Spinal cord (tissue), 10 donors: ENCODE data around the gene RAB3C. TPM values are rescaled to one million over a fixed set of nuclear protein-coding genes. Genes with fewer than 3 reads are reported as not detected.
"Not testable (repeated sequence)": the region's sequence is repeated elsewhere in the genome, so short reads cannot be mapped to it uniquely, and the experiment has no call there.

Source experiments
- DNase-seq, 6 donors: peaks; one replicate each; pipeline versions ENCODE4 v3.0.0 to v3.0.0-alpha.2; 2013 to 2015; ENCODE audit warnings: low spot score in 6 of 6, low read depth in 4 of 6
- H3K27ac ChIP-seq: one replicate; pipeline ENCODE4 v1.5.1; 2013; ENCODE audit warnings: low read depth, low read length, control low read depth
- H3K27me3 ChIP-seq: one replicate; pipeline ENCODE4 v1.6.1; 2013; ENCODE audit warnings: low read length; ENCODE audit not compliant: control insufficient read depth, insufficient read depth
- H3K36me3 ChIP-seq: one replicate; pipeline ENCODE4 v1.6.1; 2013; ENCODE audit warnings: low read length; ENCODE audit not compliant: control insufficient read depth, insufficient read depth
- H3K4me1 ChIP-seq: one replicate; pipeline ENCODE4 v1.6.1; 2013; ENCODE audit warnings: low read length; ENCODE audit not compliant: control insufficient read depth, insufficient read depth
- H3K4me3 ChIP-seq: one replicate; pipeline ENCODE4 v1.5.1; 2013; ENCODE audit warnings: low read depth, low read length, control low read depth
- H3K9me3 ChIP-seq: one replicate; pipeline ENCODE4 v1.6.1; 2013; ENCODE audit warnings: low read length; ENCODE audit not compliant: control insufficient read depth, insufficient read depth
- WGBS: methylation state at CpG from one replicate; pipeline ENCODE4 v1.1.5; 2013; ENCODE audit warnings: missing lambda C conversion rate; ENCODE audit not compliant: insufficient coverage; 5-methylcytosine and 5-hydroxymethylcytosine counted together
- polyA plus RNA-seq, 2 donors: library from polyadenylated mRNA; unstranded; fragments of 120-200 nt; gene quantifications; one replicate each; pipeline ENCODE4 v1.2.1, GENCODE V29; 2013; ENCODE audit not compliant: insufficient read length in 2 of 2
- total RNA-seq, 2 donors: library from RNA; depleted of rRNA in 1 of 2; stranded (reverse); fragments of 120-200 nt in 1 of 2; fragments of >200 nt in 1 of 2; gene quantifications; one replicate each; pipeline versions ENCODE4 v1.2.3 to v1.2.4, GENCODE V29; 2013 to 2014
- donor health status: healthy.

The RAB3C gene
- total and polyA plus RNA-seq, 4 donors, result 25.0 to 115 (median 61.8) TPM

DNA sequence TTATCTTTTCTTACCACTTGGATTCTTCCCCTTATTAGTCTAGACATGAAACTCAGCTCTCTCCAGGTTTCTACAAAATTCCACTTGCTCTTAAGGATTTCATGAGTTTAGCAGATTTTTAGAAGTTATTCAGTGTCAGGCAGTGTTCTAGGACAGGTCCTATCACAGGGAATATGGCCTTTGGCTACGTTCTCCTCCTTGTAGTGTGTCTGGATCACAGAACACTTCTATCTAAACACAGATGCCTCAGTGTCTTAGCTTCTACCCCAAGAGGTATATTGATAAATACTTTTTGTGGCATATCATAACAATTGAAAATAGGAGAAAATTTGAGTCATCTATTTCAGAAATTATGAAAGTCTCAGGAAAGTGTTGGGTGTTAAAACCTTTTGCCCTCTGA, 15.6 kb downstream of the RAB3C start:
- Histone ChIP-seq H3K27ac (no peak overlapping the region), H3K9me3 (no peaks in the 10 kb centered on the region), H3K27me3 (no peaks in the 10 kb centered on the region), H3K4me3 (no peak overlapping the region), H3K4me1 (no peaks in the 10 kb centered on the region), H3K36me3 (no peaks in the 10 kb centered on the region)
- no CpG with 5 or more reads among the region's 1 CpG for WGBS
- no peak for DNase-seq

DNA sequence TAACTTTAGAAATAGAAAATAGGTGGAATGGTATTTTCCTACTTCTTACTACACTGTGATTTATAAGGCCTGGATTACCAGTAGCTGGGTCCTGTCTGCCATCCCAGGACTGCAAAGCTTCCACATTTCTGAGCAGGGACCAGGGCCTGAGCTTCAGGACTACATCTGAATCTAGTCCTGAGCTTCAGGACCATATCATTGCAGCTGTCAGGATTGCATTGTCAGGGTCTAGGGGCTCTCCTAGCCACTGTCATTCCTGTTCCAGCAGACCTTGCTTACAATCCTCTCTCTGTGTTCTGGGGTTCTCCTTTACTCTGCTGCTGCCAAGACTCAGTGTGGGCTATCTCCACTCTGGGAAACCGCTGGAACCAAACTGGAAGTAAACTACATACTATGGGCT, 16.3 kb downstream of the RAB3C start:
- no peak for DNase-seq
- no peaks in the 10 kb centered on the region for H3K9me3 ChIP-seq
- no peaks in the 10 kb centered on the region for H3K36me3 ChIP-seq
- no peak overlapping the region for H3K27ac ChIP-seq
- no CpG with 5 or more reads among the region's 1 CpG for WGBS
- H3K27me3 ChIP-seq, result no peaks in the 10 kb centered on the region
- no peaks in the 10 kb centered on the region for H3K4me1 ChIP-seq
- no peak overlapping the region for H3K4me3 ChIP-seq

DNA sequence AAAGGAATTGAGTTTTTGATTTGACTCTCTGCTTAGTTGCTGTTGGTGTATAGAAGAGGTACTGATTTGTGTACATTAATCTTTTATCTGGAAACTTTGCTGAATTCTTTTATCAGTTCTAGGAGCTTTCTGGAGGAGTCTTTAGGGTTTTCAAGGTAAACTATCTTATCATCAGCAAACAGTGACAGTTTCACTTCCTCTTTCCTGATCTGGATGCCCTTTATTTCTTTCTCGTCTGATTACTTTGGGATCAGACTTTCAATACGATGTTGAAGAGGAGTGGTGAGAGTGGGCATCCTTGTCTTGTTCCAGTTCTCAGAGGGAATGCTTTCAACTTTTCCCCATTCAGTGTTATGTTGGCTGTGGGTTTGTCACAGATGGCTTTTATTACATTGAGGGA, 17.7 kb downstream of the RAB3C start:
- not testable (repeated sequence) for H3K4me1 ChIP-seq, H3K4me3 ChIP-seq
- WGBS, result no CpG with 5 or more reads among the region's 2 CpGs

DNA sequence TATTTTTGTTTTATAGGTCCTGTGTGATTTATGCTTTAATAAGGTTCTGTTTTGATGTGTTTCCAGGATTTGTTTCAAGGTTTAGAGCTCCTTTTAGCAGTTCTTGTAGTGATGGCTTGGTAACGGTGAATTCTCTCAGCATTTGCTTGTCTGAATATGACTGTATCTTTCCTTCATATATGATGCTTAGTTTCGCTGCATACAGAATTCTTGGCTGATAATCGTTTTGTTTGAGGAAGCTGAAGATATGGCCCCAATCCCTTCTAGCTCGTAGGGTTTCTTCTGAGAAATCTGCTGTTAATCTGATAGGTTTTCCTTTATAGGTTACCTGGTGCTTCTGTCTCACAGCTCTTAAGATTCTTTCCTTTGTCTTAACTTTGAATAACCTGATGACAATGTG, 20.0 kb downstream of the RAB3C start:
- H3K27ac ChIP-seq, H3K4me3 ChIP-seq, H3K9me3 ChIP-seq, H3K4me1 ChIP-seq, DNase-seq, H3K36me3 ChIP-seq, H3K27me3 ChIP-seq: not testable (repeated sequence)
- no CpG with 5 or more reads among the region's 4 CpGs for WGBS

More for the DNA sequence above, 17.7 kb downstream of the RAB3C start:
- not testable (repeated sequence) for H3K27me3 ChIP-seq, DNase-seq, H3K9me3 ChIP-seq, H3K36me3 ChIP-seq, H3K27ac ChIP-seq

DNA sequence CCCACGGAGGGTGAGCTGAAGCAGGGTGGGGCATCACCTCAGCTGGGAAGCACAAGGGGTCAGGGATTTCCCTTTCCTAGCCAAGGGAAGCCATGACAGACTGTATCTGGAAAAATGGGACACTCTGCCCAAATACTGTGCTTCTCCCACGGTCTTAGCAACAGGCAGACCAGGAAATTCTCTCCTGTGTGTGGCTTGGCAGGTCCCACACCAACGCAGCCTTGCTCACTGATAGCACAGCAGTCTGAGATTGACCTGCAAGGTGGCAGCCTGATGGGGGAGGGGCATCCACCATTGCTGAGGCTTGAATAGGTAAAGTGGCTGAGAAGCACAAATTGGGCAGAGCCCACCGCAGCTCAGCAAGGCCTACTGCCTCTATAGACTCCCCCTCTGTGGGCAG, 23.2 kb downstream of the RAB3C start:
- no peaks in the 10 kb centered on the region for H3K9me3 ChIP-seq
- H3K36me3 ChIP-seq, result no peaks in the 10 kb centered on the region
- DNase-seq, result no peak
- H3K4me3 ChIP-seq, result no peak overlapping the region
- no peaks in the 10 kb centered on the region for H3K27me3 ChIP-seq
- no peaks in the 10 kb centered on the region for H3K4me1 ChIP-seq
- H3K27ac ChIP-seq, result no peak overlapping the region
- 69% methylated on average over 3 of the region's 4 CpGs for WGBS

DNA sequence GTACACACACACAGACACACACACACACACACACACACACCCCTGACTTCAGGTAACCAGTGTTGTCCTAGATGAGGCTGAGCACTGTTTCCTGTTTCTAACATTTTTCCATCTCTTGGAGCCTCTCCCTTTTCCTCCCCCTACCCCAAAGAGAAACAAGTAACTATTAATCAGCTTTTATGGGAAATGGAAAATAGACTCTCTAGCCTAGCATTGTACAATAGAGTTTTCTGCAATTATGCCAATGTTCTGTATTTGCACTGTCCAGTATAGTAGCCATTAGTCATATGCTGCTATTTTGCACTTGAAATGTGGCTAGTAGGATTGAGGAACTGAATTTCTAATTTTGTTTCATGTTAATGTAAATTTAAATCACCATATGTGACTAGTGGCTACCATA, 33.1 kb downstream of the RAB3C start:
- no peaks in the 10 kb centered on the region for H3K36me3 ChIP-seq
- H3K4me1 ChIP-seq, result no peaks in the 10 kb centered on the region
- no peaks in the 10 kb centered on the region for H3K27me3 ChIP-seq
- H3K9me3 ChIP-seq, result no peaks in the 10 kb centered on the region
- DNase-seq, result no peak
- H3K27ac ChIP-seq, result no peak overlapping the region
- H3K4me3 ChIP-seq, result no peak overlapping the region

DNA sequence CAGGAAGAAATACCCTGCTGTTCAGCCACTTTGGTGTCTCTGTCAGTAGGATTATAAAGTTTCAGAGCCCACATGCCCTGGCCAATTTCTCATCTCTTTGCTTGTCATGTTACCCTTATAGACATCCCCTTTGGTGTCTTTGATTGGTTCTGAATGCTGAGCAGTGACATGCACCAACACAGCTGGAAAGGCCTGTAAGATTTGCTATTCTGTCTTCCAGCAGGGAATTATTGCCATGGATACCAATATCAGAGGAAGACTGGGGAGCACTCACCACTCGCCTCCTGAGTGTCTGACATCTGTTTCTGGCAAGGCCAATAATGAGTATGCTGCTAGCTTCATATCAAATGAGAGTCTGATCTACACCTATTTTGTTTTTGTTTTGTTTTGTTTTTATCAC, 34.4 kb downstream of the RAB3C start:
- no peaks in the 10 kb centered on the region for H3K9me3 ChIP-seq
- WGBS, result 50% methylated on average over 1 of the region's 1 CpG
- H3K4me1 ChIP-seq, result no peaks in the 10 kb centered on the region
- H3K4me3 ChIP-seq, result no peak overlapping the region
- DNase-seq, result peak in 2 of 6 donors; percentile 37 to 80
- no peak overlapping the region for H3K27ac ChIP-seq
- no peaks in the 10 kb centered on the region for H3K27me3 ChIP-seq
- H3K36me3 ChIP-seq, result no peaks in the 10 kb centered on the region

DNA sequence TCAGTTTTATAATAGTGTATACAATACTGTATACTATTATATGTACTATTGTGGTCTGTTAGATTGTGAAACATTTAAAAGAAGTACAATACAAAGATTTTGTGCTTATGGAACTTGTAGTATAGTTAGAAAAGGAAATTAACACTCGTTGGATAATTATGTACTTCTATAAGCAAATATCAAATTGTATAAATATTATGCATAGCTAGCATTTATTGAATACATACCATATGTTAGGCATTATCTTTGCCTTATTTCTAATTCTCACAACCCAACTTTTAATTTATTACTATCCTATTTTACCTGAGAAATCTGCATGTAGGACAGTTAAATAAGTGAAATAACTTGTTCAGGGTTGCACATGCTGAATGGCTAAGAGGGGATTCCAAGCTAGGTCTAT, 37.5 kb downstream of the RAB3C start:
- Histone ChIP-seq H3K27ac (no peak overlapping the region), H3K4me1 (no peaks in the 10 kb centered on the region), H3K27me3 (no peaks in the 10 kb centered on the region), H3K36me3 (no peaks in the 10 kb centered on the region), H3K9me3 (no peaks in the 10 kb centered on the region), H3K4me3 (no peak overlapping the region)
- no CpG with 5 or more reads among the region's 1 CpG for WGBS
- no peak for DNase-seq

DNA sequence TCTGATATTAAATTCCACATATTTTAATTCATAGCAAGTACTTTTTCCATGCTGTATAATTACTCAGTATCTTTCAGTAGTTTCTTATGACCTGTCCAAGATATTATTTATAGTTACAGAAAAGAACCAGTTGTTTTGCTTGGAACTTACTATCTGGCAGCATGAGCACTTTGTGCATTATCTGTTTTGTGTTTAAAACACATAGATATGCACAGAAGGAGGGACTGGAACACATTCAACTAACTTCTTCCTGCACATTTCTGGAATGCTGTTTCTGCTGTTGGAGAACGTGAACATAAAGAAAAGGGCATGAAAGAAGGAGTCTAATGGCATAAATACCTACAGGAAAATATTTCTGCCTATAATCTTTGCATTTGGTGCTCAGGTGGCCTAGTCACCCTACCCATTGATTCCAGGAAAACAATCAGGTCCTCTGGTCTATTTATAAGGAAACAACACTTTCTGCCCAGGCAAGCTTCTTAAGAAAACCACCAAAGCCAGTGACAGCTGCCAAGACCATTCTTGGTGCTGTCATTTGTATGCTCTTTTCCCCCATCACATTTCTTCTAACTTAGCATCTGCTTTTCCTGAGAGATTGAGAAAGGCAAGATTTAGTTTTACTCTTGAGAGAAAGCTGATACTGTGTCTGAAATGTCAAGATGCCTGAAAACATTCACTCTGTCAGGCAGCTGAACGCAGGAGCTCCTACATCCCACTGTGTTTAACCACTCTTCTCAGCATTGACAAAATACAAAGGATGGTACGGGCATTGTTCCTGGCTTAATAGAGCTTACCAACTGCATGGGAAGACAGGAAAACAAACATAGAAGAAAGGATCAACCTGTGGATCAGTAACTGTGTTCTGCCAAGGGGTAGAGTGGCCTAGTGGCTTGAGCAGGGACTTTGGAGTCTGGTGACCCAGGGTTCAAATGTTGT, 40.3 kb downstream of the RAB3C start:
- no peaks in the 10 kb centered on the region for H3K27me3 ChIP-seq
- DNase-seq, result peak in 2 of 6 donors; percentile 9 to 30
- 20% methylated on average over 1 of the region's 3 CpGs for WGBS
- no peak overlapping the region for H3K27ac ChIP-seq
- H3K4me3 ChIP-seq, result no peak overlapping the region
- H3K9me3 ChIP-seq, result no peaks in the 10 kb centered on the region
- H3K36me3 ChIP-seq, result no peaks in the 10 kb centered on the region
- H3K4me1 ChIP-seq, result no peaks in the 10 kb centered on the region

DNA sequence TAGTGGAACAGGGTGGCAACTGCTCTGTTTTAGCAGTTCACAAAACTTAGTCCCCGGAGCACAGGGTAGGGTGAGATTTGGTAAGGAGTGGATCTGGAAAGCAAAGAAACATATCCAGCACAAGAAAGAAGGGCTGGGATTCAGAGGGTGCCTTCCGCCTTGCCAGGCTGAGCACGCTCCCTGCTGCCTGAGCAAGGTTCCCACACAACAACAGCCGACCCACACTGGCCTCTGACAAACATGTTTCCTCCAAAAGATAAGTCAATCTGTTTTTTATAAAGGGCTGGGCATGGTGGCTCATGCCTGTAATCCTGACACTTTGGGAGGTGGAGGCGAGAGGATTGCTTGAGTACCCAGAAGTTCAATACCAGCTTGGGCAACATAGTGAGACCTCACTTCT, 45.8 kb downstream of the RAB3C start:
- Histone ChIP-seq H3K9me3 (no peaks in the 10 kb centered on the region), H3K4me3 (no peak overlapping the region), H3K27me3 (no peaks in the 10 kb centered on the region), H3K4me1 (no peaks in the 10 kb centered on the region), H3K36me3 (no peaks in the 10 kb centered on the region), H3K27ac (no peak overlapping the region)
- DNase-seq, result no peak
- no CpG with 5 or more reads among the region's 5 CpGs for WGBS
